Left ventricle myocardium inferior (tissue), 1 donor: ENCODE results near the gene ZNF81. TPM values are rescaled to one million over a fixed set of nuclear protein-coding genes. Genes with fewer than 3 reads are reported as not detected.
"Not testable (repeated sequence)": the region's sequence is repeated elsewhere in the genome, so short reads cannot be mapped to it uniquely, and the experiment has no call there.

Source experiments
- DNase-seq: peaks from one replicate; pipeline ENCODE4 v3.0.0-alpha.2; 2020
- H3K27ac ChIP-seq: fragments of 200-600 bp; replicated peaks from 2 replicates; pipeline ENCODE4 v1.8.0; 2021
- H3K27me3 ChIP-seq: fragments of 200-600 bp; 2 replicates; pipeline ENCODE4 v1.8.0; 2021; ENCODE audit warnings: low read depth
- H3K36me3 ChIP-seq: fragments of 200-600 bp; 2 replicates; pipeline ENCODE4 v1.8.0; 2021
- H3K4me1 ChIP-seq: fragments of 200-600 bp; 2 replicates; pipeline ENCODE4 v1.8.0; 2021
- H3K4me3 ChIP-seq: fragments of 200-600 bp; 2 replicates; pipeline ENCODE4 v1.8.0; 2021; ENCODE audit warnings: mild to moderate bottlenecking, moderate library complexity
- H3K9me3 ChIP-seq: fragments of 200-600 bp; replicated peaks from 2 replicates; pipeline ENCODE4 v1.8.0; 2021
- intact Hi-C: fragments of 100-400 bp; cut with micrococcal nuclease; formaldehyde crosslinking; loops from one replicate; pipeline ENCODE4 v1.11.0; 2022
- total RNA-seq: library from RNA; stranded (reverse); fragmentation: NEBNext Ultra II Directional; extraction: Animal tissue kit (Norgen Biotek cat#: 25700); gene quantifications from one replicate; pipeline ENCODE4 v1.2.1, GENCODE V29; 2021
- TF ChIP-seq, protein P1 (sequence below): fragments of 200-600 bp; IDR thresholded peaks from 2 replicates; pipeline ENCODE4 v1.8.0; 2021; ENCODE audit warnings: antibody characterized with exemption, mild to moderate bottlenecking, borderline replicate concordance
- donor health status: DM: no; HTN: yes; CAD: no; lungs with severe emphysema.

The ZNF81 gene
- total RNA-seq, 1 donor from 2014 or later: 5.8 TPM

DNA sequence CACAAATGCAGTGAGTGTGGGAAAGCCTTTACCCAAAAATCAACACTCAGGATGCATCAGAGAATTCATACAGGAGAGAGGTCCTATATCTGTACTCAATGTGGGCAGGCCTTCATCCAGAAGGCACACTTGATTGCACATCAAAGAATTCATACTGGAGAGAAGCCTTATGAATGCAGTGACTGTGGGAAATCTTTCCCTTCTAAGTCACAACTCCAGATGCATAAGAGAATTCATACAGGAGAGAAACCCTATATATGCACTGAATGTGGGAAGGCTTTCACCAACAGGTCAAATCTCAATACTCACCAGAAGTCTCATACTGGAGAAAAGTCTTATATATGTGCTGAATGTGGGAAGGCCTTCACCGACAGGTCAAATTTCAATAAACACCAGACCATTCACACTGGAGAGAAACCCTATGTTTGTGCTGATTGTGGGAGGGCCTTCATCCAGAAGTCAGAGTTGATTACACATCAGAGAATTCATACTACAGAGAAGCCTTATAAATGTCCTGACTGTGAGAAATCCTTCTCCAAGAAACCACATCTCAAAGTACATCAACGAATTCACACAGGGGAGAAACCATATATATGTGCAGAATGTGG is 79.3 kb downstream of the ZNF81 start:
- H3K4me1 ChIP-seq: no peaks in the 10 kb centered on the region
- no peaks in the 10 kb centered on the region for H3K27me3 ChIP-seq
- intact Hi-C loops: no loop called here
- peaks cover 49% of the 10 kb centered on the region for H3K9me3 ChIP-seq
- peaks cover 37% of the 10 kb centered on the region for H3K36me3 ChIP-seq
- no peak overlapping the region for H3K4me3 ChIP-seq
- no peak overlapping the region for H3K27ac ChIP-seq
- DNase-seq: no peak
- TF ChIP-seq, protein P1, sequence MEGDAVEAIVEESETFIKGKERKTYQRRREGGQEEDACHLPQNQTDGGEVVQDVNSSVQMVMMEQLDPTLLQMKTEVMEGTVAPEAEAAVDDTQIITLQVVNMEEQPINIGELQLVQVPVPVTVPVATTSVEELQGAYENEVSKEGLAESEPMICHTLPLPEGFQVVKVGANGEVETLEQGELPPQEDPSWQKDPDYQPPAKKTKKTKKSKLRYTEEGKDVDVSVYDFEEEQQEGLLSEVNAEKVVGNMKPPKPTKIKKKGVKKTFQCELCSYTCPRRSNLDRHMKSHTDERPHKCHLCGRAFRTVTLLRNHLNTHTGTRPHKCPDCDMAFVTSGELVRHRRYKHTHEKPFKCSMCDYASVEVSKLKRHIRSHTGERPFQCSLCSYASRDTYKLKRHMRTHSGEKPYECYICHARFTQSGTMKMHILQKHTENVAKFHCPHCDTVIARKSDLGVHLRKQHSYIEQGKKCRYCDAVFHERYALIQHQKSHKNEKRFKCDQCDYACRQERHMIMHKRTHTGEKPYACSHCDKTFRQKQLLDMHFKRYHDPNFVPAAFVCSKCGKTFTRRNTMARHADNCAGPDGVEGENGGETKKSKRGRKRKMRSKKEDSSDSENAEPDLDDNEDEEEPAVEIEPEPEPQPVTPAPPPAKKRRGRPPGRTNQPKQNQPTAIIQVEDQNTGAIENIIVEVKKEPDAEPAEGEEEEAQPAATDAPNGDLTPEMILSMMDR: no peak

DNA sequence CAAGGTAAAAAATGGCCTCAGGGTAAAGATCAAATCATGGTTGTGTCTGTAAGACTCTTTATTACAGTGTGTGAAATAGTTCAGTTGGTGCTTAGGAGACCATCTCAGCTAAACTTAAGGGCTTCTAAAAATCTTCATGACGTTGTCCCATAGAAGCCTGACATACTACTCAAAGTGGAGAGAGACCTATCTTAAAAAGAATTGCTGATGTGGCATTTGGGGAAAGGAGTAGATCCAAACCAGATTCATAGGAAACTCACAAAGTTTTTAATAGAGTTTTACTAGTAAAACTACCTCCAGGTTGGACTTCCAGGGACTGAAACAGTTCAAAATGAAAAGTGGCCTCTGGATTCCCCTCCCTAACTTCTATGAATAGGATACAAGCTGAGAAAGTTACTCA is 81.6 kb downstream of the ZNF81 start:
- intact Hi-C loops: no loop called here
- peaks cover 49% of the 10 kb centered on the region for H3K9me3 ChIP-seq

DNA sequence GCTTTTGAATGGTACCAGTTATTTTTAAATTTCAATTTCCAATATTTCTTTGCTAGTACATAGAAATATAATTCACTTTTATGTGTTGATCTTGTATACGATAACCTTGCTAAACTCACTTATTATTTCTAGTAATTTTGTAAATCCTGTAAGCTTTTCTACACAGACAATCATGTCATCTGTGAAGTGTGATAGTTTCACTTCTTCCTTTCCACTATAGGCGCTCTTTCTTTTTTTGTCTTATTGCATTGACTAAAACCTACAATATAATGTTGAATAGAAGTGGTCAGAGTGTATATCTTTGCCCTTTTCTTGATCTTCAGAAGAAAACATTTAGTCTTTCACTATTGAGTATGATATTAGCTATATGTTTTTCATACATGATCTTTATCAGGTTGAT is 90.5 kb downstream of the ZNF81 start:
- Histone ChIP-seq H3K27me3 (no peaks in the 10 kb centered on the region), H3K4me1 (no peaks in the 10 kb centered on the region), H3K36me3 (no peaks in the 10 kb centered on the region), H3K27ac (no peak overlapping the region), H3K9me3 (no peaks in the 10 kb centered on the region), H3K4me3 (no peak overlapping the region)
- no peak for DNase-seq
- TF ChIP-seq, protein P1: no peak
- intact Hi-C loops: no loop called here

More for the DNA sequence above, 81.6 kb downstream of the ZNF81 start:
- TF ChIP-seq, protein P1: no peak
- DNase-seq: no peak
- Histone ChIP-seq H3K4me1 (no peaks in the 10 kb centered on the region), H3K27ac (no peak overlapping the region), H3K4me3 (no peak overlapping the region), H3K36me3 (peaks cover 28% of the 10 kb centered on the region), H3K27me3 (no peaks in the 10 kb centered on the region)

DNA sequence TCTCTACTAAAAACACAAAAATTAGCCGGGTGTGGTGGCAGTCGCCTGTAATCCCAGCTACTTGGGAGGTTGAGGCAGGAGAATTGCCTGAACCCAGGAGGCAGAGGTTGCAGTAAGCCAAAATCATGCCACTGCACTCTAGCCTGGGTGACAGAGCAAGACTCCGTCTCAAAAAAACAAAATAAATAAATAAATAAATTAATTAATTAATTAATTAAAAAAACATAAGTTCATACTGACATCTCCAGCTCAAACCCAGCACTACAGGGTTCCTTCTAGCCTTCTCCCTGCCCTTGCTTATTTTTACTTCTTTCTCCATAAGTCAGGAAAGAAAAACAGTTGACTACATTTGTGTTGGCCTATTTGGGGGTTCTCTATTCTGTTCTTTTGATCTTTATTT is 95.3 kb downstream of the ZNF81 start:
- H3K36me3 ChIP-seq, H3K27ac ChIP-seq, DNase-seq, H3K4me3 ChIP-seq, intact Hi-C loops, H3K27me3 ChIP-seq, H3K9me3 ChIP-seq, H3K4me1 ChIP-seq: not testable (repeated sequence)

DNA sequence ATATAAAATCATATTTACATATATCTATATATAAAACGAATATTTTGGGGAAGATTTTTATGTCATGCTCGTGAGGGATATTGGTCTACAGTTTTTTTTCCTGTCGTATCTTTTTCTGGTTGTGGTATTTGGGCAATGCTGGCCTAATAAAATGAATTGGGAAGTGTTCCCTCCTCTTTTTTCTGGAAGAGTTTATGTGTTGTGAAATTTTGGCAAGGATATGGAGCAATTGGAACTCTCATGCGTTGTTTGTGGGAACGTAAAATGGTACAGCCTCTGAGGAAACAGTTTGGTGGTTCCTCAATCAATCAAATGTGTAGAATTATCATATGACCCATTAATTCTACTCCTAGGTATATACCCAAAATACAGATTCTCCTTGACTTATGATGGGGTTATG is 97.2 kb downstream of the ZNF81 start:
- Histone ChIP-seq H3K36me3 (no peaks in the 10 kb centered on the region), H3K27me3 (no peaks in the 10 kb centered on the region), H3K4me1 (no peaks in the 10 kb centered on the region), H3K9me3 (no peaks in the 10 kb centered on the region), H3K27ac (no peak overlapping the region), H3K4me3 (no peak overlapping the region)
- TF ChIP-seq, protein P1: no peak
- DNase-seq: no peak
- intact Hi-C loops: no loop called here

DNA sequence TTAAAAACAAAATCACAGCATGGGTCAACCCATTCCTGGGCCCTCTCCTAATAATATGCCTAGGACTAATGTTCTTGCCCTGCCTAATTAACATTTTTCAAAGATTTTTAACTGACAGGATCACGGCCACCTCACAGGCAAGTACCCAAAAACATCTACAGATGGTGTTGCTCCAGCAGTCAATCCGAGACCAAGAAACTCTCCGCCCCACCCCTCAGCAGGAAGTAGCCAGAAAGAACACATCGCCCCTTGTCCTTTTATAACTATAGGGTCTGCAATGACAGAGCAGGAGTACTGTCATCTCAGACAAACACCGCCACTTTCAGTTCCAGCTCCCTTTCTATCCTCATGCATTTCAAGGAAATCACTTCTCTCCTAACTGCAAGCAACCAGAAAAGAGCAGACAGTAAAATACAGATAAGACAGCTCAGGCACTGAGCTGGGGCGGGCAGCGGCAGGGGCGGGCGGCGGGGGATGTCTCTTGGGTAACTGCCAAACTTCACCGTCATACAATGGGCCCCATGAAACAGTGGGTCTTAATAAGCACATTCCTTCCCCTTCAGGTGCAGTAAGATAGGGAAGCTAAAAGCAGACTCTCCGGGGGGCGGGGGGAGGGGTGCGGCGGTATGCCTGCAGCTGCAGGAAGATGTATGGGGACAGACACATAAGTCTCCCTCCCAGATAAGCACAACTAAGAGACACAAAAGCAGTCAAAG is 99.7 kb downstream of the ZNF81 start:
- H3K27ac ChIP-seq: no peak overlapping the region
- H3K36me3 ChIP-seq: no peaks in the 10 kb centered on the region
- H3K4me1 ChIP-seq: no peaks in the 10 kb centered on the region
- no peaks in the 10 kb centered on the region for H3K9me3 ChIP-seq
- H3K4me3 ChIP-seq: peak overlapping the region; percentile 34
- DNase-seq: no peak
- TF ChIP-seq, protein P1: no peak
- H3K27me3 ChIP-seq: no peaks in the 10 kb centered on the region
- intact Hi-C loops: no loop called here
